DMS153 treated with DMSO at 0.1 percent for 48 hours (cell line): Measurements from ENCODE around the gene NDUFV3.
"Not testable (repeated sequence)": the region's sequence is repeated elsewhere in the genome, so short reads cannot be mapped to it uniquely, and the experiment has no call there.

ENCODE experiments used
- DNase-seq: peaks from one replicate; lab custom pipeline; 2025; ENCODE audit not compliant: unreplicated experiment; lab: John Stamatoyannopoulos, UW

NDUFV3 gene

GRCh38 chr21:42892931-42893755, at the start of gene NDUFV3:
NDUFV3 (plus strand) TSS chr21:42893309; CDS start chr21:42893334, 25 bp downstream.
- peak; percentile 97 for DNase-seq

GRCh38 chr21:42844411-42845113, 48.5 kb upstream of the NDUFV3 start:
- DNase-seq: no peak

- DNase-seq: no peak
These were observed 47.7 kb upstream of the NDUFV3 start for GRCh38 chr21:42845296-42845965.

- DNase-seq: no peak
These were observed 46.9 kb upstream of the NDUFV3 start for GRCh38 chr21:42846221-42846620.

- no peak for DNase-seq
These were observed 45.9 kb upstream of the NDUFV3 start for GRCh38 chr21:42847051-42847707.

- no peak for DNase-seq
These were observed 45.4 kb upstream of the NDUFV3 start for GRCh38 chr21:42847726-42848125.

GRCh38 chr21:42848144-42848931, 44.8 kb upstream of the NDUFV3 start:
- not testable (repeated sequence) for DNase-seq

GRCh38 chr21:42848932-42849758, 44.0 kb upstream of the NDUFV3 start:
- DNase-seq: no peak

- no peak for DNase-seq
These were observed 43.2 kb upstream of the NDUFV3 start for GRCh38 chr21:42849759-42850412.

- no peak for DNase-seq
These were observed 42.6 kb upstream of the NDUFV3 start for GRCh38 chr21:42850463-42850862.

GRCh38 chr21:42850866-42851391, 42.2 kb upstream of the NDUFV3 start:
- no peak for DNase-seq

GRCh38 chr21:42851812-42852665, 41.1 kb upstream of the NDUFV3 start:
- no peak for DNase-seq

- DNase-seq: no peak
These were observed 40.1 kb upstream of the NDUFV3 start for GRCh38 chr21:42852925-42853570.

- DNase-seq: no peak
These were observed 39.5 kb upstream of the NDUFV3 start for GRCh38 chr21:42853621-42854020.

- DNase-seq: no peak
These were observed 38.7 kb upstream of the NDUFV3 start for GRCh38 chr21:42854246-42855010.

- no peak for DNase-seq
These were observed 37.8 kb upstream of the NDUFV3 start for GRCh38 chr21:42855171-42855936.
